GM12874 (cell line): ENCODE results near the gene SLC35B2.

Experiments used
- CTCF ChIP-seq: IDR thresholded peaks from 2 replicates; pipeline ENCODE4 v1.5.1; 2011; ENCODE audit warnings: low read depth, mild to moderate bottlenecking, control low read depth, low read length, moderate library complexity; ENCODE audit not compliant: insufficient read depth

Gene SLC35B2

GRCh38 chr6:44292661-44293365 lies 35.5 kb upstream of the SLC35B2 start:
- no peak for TF ChIP-seq CTCF

GRCh38 chr6:44291841-44292240 lies 34.5 kb upstream of the SLC35B2 start:
- no peak for TF ChIP-seq CTCF

- TF ChIP-seq CTCF, result no peak
Observed at GRCh38 chr6:44289726-44290260, 32.5 kb upstream of the SLC35B2 start.

- no peak for TF ChIP-seq CTCF
Observed at GRCh38 chr6:44286747-44287146, 29.4 kb upstream of the SLC35B2 start.

- TF ChIP-seq CTCF, result no peak
Observed at GRCh38 chr6:44286285-44286565, 28.9 kb upstream of the SLC35B2 start.

- no peak for TF ChIP-seq CTCF
Observed at GRCh38 chr6:44285552-44286284, 28.4 kb upstream of the SLC35B2 start.

GRCh38 chr6:44284867-44285266 lies 27.5 kb upstream of the SLC35B2 start:
- no peak for TF ChIP-seq CTCF
